ENCODE results near the gene SCLY.

The SCLY gene

GRCh38 chr2:238100821-238101771, 40.3 kb downstream of the SCLY start:
- H3K4me3 ChIP-seq (ENCODE audit: low read depth, low read length): no peak overlapping the region
- TF ChIP-seq, protein P1, sequence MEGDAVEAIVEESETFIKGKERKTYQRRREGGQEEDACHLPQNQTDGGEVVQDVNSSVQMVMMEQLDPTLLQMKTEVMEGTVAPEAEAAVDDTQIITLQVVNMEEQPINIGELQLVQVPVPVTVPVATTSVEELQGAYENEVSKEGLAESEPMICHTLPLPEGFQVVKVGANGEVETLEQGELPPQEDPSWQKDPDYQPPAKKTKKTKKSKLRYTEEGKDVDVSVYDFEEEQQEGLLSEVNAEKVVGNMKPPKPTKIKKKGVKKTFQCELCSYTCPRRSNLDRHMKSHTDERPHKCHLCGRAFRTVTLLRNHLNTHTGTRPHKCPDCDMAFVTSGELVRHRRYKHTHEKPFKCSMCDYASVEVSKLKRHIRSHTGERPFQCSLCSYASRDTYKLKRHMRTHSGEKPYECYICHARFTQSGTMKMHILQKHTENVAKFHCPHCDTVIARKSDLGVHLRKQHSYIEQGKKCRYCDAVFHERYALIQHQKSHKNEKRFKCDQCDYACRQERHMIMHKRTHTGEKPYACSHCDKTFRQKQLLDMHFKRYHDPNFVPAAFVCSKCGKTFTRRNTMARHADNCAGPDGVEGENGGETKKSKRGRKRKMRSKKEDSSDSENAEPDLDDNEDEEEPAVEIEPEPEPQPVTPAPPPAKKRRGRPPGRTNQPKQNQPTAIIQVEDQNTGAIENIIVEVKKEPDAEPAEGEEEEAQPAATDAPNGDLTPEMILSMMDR (IDR thresholded peaks at IDR 0.05; ENCODE audit: low read depth, low read length, missing control alignments): no peak
- DNase-seq (ENCODE audit: low read depth): no peak

- DNase-seq (ENCODE audit: low read depth): no peak
- TF ChIP-seq, protein P1 (IDR thresholded peaks at IDR 0.05; ENCODE audit: low read depth, low read length, missing control alignments): no peak
- H3K4me3 ChIP-seq (ENCODE audit: low read depth, low read length): no peak overlapping the region
These were observed 41.4 kb downstream of the SCLY start for GRCh38 chr2:238101891-238102841.

DNA sequence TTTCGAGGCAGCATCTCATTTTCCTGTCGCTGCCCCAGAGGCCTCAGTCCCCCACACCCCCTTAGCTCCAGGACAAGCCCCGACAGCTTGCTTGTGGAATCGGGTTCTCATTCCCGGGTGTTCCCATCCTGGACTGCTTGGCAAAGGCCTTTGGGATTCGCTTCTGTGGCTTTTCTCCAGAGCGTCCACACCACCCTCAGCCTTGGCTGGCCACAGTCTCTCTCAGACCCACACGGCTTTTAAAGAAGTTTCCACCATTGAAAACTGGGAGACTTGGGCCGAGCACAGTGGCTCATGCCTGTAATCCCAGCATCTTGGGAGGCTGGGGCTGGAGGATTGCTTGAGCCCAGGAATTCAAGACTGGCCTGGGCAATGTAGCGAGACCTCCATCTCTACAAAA, 42.1 kb downstream of the SCLY start:
- H3K4me3 ChIP-seq (ENCODE audit: low read depth, low read length): no peak overlapping the region
- TF ChIP-seq, protein P1 (IDR thresholded peaks at IDR 0.05; ENCODE audit: low read depth, low read length, missing control alignments): no peak
- no peak for DNase-seq (ENCODE audit: low read depth)

- no peak for DNase-seq (ENCODE audit: low read depth)
- TF ChIP-seq, protein P1 (IDR thresholded peaks at IDR 0.05; ENCODE audit: low read depth, low read length, missing control alignments): no peak
- H3K4me3 ChIP-seq (ENCODE audit: low read depth, low read length): no peak overlapping the region
These were observed 42.8 kb downstream of the SCLY start for GRCh38 chr2:238103465-238104225.

DNA sequence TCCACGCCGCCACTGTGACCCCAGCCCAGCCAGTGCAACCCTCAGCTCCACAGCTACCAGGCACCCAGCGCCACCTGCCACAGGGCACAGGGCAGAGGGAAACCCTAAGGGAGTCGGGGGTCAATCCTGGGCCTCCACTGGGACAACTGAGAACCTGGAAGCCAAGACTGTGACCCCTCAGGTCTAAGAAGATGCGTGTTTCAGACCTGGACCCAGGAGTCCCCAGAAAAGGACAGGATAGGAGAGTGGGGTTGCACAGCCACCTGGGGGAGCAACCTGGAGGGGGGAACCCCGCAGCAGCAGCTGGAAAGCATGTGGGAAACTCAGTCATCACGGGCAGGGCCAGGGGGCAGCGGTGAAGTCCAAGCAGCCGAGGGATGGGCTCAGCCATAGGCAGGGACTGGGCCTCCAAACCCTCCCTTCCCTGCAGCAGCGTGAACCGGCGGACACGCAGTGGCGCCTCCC, 43.5 kb downstream of the SCLY start:
- DNase-seq (ENCODE audit: low read depth): no peak
- TF ChIP-seq, protein P1 (IDR thresholded peaks at IDR 0.05; ENCODE audit: low read depth, low read length, missing control alignments): no peak
- no peak overlapping the region for H3K4me3 ChIP-seq (ENCODE audit: low read depth, low read length)

GRCh38 chr2:238104691-238105371, 44.0 kb downstream of the SCLY start:
- TF ChIP-seq, protein P1 (IDR thresholded peaks at IDR 0.05; ENCODE audit: low read depth, low read length, missing control alignments): no peak
- no peak overlapping the region for H3K4me3 ChIP-seq (ENCODE audit: low read depth, low read length)
- no peak for DNase-seq (ENCODE audit: low read depth)

All from GM12864 (cell line).